ENCODE measurements around the gene EFNA5. TPM values are rescaled to one million over a fixed set of nuclear protein-coding genes. Genes with fewer than 3 reads are reported as not detected.

Gene EFNA5
- total and polyA plus RNA-seq, 7 donors = 0.32 to 5.4 (median 2.1) TPM

GRCh38 chr5:107384256-107384655, 286.5 kb downstream of the EFNA5 start:
- Histone ChIP-seq H3K9me3 (no peaks in the 10 kb centered on the region), H3K4me3 (no peak overlapping the region), H3K36me3 (ENCODE audit: insufficient read depth in 1 of 2, low read depth in 1 of 2) (no peaks in the 10 kb centered on the region), H3K27me3 (ENCODE audit: insufficient read depth in 3 of 3, low read length in 2 of 3) (no peaks in the 10 kb centered on the region), H3K4me1 (peaks cover 31% of the 10 kb centered on the region), H3K27ac (no peak overlapping the region)
- intact Hi-C loops (cut with DNase I) = no loop called here
- DNase-seq = no peak
- no peak for ATAC-seq
- WGBS, 3 donors = 91 to 96% (median 93%) methylated on average over 4 of the region's 4 CpGs
- TF ChIP-seq, protein P1, sequence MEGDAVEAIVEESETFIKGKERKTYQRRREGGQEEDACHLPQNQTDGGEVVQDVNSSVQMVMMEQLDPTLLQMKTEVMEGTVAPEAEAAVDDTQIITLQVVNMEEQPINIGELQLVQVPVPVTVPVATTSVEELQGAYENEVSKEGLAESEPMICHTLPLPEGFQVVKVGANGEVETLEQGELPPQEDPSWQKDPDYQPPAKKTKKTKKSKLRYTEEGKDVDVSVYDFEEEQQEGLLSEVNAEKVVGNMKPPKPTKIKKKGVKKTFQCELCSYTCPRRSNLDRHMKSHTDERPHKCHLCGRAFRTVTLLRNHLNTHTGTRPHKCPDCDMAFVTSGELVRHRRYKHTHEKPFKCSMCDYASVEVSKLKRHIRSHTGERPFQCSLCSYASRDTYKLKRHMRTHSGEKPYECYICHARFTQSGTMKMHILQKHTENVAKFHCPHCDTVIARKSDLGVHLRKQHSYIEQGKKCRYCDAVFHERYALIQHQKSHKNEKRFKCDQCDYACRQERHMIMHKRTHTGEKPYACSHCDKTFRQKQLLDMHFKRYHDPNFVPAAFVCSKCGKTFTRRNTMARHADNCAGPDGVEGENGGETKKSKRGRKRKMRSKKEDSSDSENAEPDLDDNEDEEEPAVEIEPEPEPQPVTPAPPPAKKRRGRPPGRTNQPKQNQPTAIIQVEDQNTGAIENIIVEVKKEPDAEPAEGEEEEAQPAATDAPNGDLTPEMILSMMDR (IDR thresholded peaks at IDR 0.05) = no peak

GRCh38 chr5:107383414-107383813, 287.3 kb downstream of the EFNA5 start:
- DNase-seq = no peak
- TF ChIP-seq, protein P1 (IDR thresholded peaks at IDR 0.05) = no peak
- H3K4me3 ChIP-seq = no peak overlapping the region
- no peaks in the 10 kb centered on the region for H3K27me3 ChIP-seq (ENCODE audit: insufficient read depth in 3 of 3, low read length in 2 of 3)
- ATAC-seq = no peak
- 96 to 100% (median 100%) methylated on average over 1 of the region's 1 CpG for WGBS, 3 donors
- H3K9me3 ChIP-seq = no peaks in the 10 kb centered on the region
- no peak overlapping the region for H3K27ac ChIP-seq
- intact Hi-C loops (cut with DNase I) = no loop called here
- no peaks in the 10 kb centered on the region for H3K36me3 ChIP-seq (ENCODE audit: insufficient read depth in 1 of 2, low read depth in 1 of 2)
- H3K4me1 ChIP-seq = peaks cover 23% of the 10 kb centered on the region

GRCh38 chr5:107381189-107381856, 289.4 kb downstream of the EFNA5 start:
- peaks cover 12% of the 10 kb centered on the region for H3K4me1 ChIP-seq
- no peaks in the 10 kb centered on the region for H3K27me3 ChIP-seq (ENCODE audit: insufficient read depth in 3 of 3, low read length in 2 of 3)
- H3K36me3 ChIP-seq (ENCODE audit: insufficient read depth in 1 of 2, low read depth in 1 of 2) = no peaks in the 10 kb centered on the region
- WGBS, 3 donors = 31 to 61% (median 38%) methylated on average over 13 of the region's 13 CpGs
- TF ChIP-seq, protein P1 (IDR thresholded peaks at IDR 0.05) = no peak
- ATAC-seq (peak; percentile 93 to 97 (median 96)), DNase-seq (peak; percentile 49 to 68)
- intact Hi-C loops (cut with DNase I) = no loop called here
- peak overlapping the region; percentile 33 for H3K27ac ChIP-seq
- no peaks in the 10 kb centered on the region for H3K9me3 ChIP-seq
- no peak overlapping the region for H3K4me3 ChIP-seq

DNA sequence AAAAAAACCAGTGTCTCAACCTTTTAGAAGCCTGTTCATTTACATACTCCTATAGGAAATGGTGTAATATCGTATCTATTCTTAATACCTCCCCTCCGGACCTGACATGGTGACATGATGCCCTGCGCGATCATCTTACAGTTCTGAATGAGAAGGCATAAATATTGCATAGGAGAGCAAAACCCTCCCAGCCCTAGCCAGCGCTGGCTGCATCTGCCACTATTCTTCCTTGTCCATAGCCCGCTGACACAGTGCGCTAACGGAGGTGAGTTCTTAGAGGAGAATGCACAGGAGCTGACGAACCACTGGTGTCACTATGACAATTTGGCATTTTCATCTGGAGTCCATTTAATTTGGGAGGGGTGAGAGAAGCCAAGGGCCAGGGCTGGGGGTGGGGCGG, 290.1 kb downstream of the EFNA5 start:
- no peaks in the 10 kb centered on the region for H3K36me3 ChIP-seq (ENCODE audit: insufficient read depth in 1 of 2, low read depth in 1 of 2)
- TF ChIP-seq, protein P1 (IDR thresholded peaks at IDR 0.05) = no peak
- no peaks in the 10 kb centered on the region for H3K27me3 ChIP-seq (ENCODE audit: insufficient read depth in 3 of 3, low read length in 2 of 3)
- peak in 2 of 4 donors; percentile 35 to 40 for ATAC-seq
- 91 to 97% (median 91%) methylated on average over 10 of the region's 10 CpGs for WGBS, 3 donors
- intact Hi-C loops (cut with DNase I) = no loop called here
- no peak overlapping the region for H3K4me3 ChIP-seq
- no peak overlapping the region for H3K27ac ChIP-seq
- peaks cover 12% of the 10 kb centered on the region for H3K4me1 ChIP-seq
- no peaks in the 10 kb centered on the region for H3K9me3 ChIP-seq
- DNase-seq = no peak

Measured in psoas muscle (tissue), 8 donors.